ENCODE results near the gene ASS1.
"Not testable (repeated sequence)": the region's sequence is repeated elsewhere in the genome, so short reads cannot be mapped to it uniquely, and the experiment has no call there.

ASS1 gene

DNA sequence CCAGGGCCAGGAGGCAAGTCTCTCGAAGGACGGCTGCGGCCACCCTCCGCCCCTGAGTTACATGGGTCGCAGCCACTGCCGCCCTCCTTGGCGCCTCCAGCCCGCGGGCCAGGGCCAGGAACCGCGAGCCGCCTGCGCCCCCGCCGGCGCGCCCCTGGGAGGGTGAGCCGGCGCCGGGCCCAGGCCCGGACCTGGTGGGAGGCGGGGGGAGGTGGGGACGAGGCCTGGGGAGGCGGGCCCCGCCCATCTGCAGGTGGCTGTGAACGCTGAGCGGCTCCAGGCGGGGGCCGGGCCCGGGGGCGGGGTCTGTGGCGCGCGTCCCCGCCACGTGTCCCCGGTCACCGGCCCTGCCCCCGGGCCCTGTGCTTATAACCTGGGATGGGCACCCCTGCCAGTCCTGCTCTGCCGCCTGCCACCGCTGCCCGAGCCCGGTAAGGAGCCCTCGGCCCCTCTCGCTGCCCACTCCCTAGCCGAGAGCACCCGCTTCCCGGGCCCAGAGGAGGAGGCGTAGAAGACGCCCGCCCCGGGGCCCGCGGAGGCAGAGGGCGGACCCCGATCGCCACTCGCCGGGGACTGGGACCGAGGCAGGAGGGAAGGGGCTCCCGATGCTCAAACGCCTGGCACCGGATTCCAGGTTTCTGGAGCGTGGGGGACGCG is at the start of gene ASS1:
Gene ASS1, plus strand, starts transcription at position 397 of the 657 bp plus-strand sequence. CDS start 7,268 bp downstream, outside the sequence.
- peak in 30 of 42 donors; percentile 18 to 65 (median 41) for DNase-seq

DNA sequence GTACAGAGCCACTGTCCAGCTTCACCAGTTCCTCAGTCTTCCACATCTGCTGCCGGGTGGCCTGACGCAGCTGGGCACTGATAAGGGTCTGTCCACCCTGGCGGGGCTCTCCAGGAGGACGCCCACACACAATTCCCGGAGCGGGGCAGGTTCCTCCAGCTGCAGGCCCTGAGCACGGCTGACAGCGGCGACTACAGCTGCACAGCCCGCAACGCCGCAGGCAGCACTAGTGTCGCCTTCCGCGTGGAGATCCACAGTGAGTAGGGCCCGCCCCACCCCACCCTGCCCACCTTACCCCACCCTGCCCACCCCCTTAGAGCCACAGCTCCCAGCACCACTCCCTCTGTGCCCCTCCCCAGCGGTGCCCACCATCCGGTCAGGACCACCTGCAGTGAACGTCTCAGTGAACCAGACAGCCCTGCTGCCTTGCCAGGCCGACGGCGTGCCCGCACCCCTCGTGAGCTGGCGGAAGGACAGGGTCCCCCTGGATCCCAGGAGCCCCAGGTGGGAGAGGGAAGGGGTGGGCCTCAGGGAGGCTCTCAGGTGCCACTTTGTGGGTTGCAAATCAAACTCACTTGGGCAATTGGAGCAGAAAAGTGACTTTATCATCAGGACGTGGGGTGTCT is 48.8 kb upstream of the ASS1 start:
- intact Hi-C loops (cut with DNase I): no loop called here
- no peak for DNase-seq

More for the DNA sequence above, at the start of gene ASS1:
- intact Hi-C loops (cut with DNase I): no loop called here

DNA sequence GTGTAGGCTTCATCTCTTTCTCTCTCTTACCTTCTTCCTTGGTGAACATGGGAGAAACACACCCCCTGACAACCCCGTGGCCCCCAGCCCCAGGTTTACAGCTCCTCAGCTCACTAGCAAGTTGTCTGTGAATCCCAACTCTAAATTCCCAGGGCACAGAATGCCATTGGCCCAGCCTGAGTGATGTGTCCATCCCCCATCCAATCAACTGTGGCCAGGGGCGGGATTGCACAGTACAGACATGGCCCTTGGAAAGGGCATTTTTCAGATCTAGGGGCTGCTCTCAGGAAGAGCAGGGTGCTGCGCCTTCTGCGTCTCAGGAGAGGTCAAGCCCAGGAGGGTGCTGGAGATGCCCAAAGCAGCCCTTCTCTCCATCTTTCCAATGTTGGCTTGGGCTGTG is 48.2 kb upstream of the ASS1 start:
- intact Hi-C loops (cut with DNase I): no loop called here
- no peak for DNase-seq

DNA sequence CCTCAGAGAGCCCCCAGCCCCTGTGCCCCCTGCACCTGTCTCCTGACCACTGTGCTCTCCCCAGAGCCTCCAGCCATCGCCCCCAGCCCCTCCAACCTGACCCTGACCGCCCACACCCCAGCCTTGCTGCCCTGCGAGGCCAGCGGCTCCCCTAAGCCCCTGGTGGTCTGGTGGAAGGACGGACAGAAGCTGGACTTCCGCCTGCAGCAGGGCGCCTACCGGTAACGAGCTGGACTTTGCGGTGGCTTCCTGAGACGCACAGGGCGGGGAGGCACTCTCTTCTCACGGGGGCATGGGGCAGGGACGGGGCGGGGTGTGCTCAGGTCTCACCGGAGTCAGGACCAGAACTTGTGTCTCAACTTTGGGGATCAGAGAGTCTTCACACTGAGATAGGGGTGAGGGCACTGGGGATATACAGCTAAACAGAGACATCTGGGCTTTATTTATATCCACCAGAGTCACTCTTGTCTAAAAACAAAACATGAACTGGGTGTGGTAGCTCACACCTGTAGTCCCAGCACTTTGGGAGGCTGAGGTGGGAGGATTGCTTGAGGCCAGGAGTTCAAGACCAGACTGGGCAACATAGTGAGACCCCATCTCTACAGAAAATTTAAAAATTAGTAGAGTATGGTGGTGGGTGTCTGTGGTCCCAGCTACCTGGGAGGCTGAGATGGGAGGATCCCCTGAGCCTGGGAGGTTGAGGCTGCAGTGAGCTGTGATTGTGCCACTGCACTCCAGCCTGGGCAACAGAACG is 46.1 kb upstream of the ASS1 start:
- intact Hi-C loops (cut with DNase I): no loop called here
- DNase-seq: no peak

DNA sequence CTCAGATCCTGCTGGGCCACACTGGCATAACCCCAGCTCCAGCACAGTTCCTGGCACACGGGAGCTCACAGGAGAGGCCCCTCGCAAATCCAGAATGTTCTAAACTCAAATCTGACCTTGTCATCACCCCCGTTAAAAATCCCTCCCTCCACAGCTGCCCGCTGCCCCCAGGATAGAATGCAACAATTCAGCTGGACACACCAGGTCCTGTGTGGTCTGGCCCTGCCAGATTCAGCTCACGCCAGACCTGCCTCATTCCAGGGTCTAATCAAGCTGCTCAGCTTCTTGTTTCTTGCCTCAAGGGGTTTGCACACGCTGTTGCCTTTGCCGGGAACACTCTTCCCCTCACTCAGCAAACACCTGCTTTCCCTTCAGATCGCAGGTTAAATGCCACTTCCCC is 45.0 kb upstream of the ASS1 start:
- intact Hi-C loops (cut with DNase I): no loop called here
- no peak for DNase-seq

DNA sequence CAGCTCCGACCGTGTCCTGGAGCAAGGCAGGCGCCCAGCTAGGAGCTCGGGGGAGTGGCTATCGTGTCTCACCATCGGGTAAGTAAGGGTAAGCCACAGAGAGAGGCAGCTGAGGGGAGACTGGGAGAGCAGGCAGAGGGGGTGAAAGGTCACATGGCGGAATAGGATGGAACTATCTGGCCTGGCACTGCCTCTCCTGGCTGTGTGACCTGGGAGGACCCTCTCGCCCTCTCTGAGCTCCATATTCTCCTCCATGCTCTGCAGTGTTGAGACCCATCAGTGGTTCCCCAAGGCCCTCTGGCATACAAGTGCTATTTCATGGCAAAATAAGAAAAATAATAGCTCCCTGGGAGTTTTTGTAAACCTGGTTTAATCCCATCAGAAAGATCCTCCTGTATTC is 43.9 kb upstream of the ASS1 start:
- intact Hi-C loops (cut with DNase I): no loop called here
- DNase-seq: no peak

DNA sequence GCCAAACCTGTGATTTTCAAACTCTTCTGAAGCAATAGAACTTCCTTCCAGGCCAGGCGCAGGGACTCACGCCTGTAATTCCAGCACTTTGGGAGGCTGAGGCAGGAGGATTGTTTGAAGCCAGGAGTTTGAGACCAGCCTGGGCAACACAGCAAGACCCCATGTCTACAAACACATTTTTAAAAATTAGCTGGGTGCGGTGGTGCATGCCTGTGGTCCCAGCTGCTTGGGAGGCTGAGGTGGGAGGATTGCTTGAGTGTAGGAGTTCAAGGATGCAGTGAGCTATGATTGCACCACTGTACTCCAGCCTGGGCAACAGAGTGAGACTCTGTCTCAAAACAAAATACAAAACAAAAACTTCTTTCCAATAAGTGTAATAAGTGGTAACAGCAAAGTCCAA is 43.0 kb upstream of the ASS1 start:
- intact Hi-C loops (cut with DNase I); DNase-seq: not testable (repeated sequence)

DNA sequence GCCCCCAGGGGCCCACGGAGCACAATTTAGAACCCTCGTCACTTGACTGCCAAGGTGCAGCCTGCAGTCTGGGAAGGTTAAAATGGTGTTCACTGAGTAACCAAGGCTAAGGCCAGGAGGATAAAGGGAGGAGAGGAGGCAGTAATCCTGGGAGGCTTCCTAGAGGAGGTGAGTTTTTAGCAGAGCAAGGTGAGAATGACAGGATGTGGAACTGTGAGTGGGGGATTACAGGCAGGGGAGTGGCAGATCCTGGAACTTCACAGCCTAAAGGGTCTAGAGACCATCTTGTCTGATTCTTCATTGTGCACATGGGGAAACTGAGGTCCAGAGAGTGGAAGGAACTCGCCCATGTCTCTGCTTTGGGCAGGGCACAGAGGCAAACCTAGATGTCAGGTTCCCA is 42.5 kb upstream of the ASS1 start:
- DNase-seq: no peak
- intact Hi-C loops (cut with DNase I): no loop called here

DNA sequence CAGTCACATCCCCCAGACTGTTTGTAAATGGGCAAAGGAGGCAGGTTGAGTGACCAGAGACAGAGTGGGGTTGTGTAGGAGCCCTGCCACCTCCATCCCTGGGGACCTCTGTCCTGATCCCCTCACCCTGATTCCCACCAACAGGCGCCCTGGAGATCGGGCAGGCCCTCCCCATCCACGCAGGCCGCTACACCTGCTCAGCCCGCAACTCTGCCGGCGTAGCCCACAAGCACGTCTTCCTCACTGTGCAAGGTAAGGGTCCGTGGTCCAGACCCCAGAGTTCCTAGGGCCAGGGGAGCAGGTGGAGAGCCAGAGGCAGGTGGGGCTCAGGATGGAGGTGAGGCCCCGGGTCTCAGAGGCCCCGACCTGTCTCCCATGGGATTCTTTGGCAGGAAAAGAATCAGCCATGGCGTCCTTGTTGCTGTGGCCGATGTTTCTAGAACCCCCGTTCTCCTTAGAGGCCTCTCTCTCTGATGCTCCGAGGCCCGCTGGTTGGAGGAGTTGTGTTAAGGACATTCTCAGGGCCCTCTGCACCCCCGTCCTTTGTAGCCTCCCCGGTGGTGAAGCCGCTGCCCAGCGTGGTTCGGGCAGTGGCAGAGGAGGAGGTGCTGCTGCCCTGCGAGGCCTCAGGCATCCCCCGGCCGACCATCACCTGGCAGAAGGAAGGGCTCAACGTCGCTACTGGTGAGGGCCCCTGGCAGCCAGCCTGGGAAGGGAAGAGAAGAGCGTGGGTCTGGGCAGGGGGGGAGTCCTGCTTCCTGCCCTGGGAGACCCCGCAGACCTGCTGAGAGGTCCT is 41.9 kb upstream of the ASS1 start:
- DNase-seq: no peak
- intact Hi-C loops (cut with DNase I): no loop called here

DNA sequence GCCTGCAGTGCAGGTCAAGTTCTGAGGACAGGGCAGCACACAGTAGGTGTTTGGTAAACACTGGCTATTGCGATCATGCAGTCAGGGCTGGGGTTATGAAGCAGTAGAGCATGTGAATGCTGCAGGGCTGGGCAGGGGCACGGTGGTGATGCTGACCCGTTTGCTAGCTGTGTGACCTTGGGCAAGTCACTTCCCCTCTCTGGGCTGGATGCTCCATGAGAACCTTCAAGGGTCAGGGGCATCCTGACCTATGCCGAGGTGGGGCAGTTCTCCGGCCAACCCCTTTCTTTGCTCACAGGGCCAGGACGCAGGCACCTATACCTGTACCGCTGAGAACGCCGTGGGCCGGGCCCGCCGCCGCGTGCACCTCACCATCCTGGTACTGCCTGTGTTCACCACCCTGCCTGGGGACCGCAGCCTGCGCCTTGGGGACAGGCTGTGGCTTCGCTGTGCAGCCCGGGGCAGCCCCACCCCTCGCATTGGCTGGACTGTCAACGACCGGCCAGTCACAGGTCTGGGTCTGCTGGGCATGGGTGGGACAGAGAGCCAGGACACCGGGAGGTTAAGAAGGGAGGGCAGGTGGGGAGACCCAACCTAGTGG is 39.0 kb upstream of the ASS1 start:
- intact Hi-C loops (cut with DNase I): no loop called here
- DNase-seq: no peak

DNA sequence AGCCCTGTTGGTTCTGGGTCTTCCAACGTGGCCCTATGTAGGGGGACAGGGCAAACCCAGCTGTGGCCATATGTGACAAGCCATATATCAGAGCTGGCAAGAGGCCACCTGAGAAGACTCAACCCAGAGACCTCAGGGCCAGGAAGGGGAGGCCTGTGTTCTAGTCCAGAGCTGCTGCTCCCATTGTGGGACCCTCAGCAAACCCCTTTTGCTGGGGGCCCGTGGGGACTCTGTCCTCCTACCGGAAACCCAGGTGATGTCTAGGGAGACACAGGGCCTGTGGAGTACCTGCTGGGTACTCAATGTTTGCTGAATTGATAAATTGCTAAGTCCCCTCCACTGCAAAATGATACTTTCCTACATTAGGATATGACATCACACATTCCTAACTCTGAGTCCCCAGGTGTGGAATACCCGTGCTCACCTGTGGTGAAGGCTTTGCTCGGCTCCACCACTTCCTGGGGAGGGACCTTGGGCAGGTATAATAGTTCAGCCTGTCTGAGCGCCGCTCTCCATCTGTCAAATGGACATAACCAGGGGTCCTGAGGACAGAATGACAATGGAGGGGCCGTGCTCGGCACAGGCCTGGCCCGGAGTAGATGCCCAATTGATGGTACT is 38.4 kb upstream of the ASS1 start:
- intact Hi-C loops (cut with DNase I): no loop called here
- DNase-seq: no peak

DNA sequence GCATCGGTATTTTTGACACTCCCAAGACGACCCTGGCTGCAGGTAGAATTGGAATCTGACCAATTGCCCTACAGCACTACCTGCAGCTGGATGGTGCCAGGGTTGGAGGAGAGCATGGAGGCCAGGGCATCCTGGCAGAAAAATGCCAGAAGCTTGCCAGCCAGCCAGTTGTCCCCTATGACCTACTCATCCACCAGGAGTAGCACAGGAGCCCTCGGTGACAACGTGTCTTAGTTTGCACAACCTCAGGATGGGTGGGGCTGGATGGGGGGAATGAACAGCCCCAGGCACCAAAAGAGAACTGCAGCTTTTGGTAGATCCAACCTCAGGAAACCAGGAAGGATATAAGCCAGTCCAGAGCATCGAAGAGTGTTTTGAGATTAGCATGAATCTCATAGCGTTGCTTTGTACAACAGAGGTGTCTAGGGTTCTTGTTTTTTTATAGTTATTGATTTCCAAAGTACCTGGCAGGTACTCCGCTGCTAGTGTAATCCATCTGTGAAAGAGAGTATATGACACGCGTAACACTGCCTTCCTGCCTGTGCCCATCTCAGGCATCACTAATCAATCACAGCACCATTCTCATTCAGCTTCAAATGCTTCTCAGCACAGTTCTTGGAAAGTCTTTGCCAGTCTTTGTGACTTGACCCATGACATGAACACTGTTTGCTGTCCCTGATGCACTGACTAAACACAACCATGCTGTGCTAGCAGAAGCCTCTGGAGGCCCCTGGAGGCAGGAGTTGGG is 36.7 kb upstream of the ASS1 start:
- DNase-seq: no peak
- intact Hi-C loops (cut with DNase I): no loop called here

DNA sequence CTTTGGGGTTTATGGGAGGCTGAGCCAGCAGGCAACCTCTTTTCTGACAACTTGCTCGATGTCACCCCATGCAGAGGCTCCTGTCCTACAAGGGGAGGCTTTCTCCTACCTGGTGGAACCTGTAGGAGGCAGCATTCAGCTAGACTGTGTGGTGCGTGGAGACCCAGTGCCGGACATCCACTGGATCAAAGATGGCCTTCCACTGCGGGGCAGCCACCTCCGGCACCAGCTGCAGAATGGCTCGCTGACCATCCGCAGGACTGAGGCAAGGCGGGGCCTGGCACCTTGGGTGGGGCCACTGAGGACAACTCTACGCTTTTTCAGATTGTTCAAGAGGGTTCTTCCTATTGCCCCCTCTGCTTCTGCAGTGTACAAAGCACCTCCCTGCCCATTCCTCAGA is 36.1 kb upstream of the ASS1 start:
- no peak for DNase-seq
- intact Hi-C loops (cut with DNase I): no loop called here

DNA sequence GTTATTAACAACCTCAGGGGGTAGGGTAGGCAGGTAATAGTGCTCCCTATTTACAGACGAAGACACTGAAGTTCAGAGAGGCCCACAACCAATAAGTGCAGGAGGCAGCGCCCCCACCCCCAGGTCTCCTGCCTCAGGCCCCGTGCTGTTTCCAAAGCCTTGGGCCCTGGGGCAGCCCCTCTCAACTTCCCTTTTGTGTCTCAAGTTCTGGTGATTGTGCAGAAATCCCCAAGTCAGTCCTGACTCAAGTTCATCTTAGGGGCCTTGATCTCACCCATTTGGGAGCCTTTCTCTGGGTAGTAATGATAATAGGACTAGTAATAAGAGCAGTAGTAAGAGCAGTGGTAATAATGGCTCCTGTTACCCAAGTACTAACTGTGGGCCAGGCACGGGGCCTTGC is 35.5 kb upstream of the ASS1 start:
- intact Hi-C loops (cut with DNase I): no loop called here

DNA sequence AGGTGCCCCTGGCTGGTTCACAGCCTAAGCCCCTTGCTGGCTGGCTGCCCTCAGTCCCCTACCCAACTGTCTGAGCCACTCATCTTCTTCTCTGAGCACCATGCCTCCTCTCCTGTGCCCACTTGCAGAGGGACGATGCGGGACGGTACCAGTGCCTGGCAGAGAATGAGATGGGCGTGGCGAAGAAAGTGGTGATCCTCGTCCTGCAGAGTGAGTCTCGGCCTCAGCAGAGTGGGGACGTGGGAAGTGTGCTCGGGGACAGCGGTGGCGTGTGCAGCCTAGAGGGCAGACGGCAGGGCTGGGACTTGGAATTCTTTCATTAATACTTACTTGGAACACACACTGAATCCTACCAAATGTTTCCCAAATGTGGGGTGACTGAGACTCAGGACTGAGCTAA is 34.3 kb upstream of the ASS1 start:
- DNase-seq: no peak
- intact Hi-C loops (cut with DNase I): no loop called here

More for the DNA sequence above, 35.5 kb upstream of the ASS1 start:
- DNase-seq: no peak

DNA sequence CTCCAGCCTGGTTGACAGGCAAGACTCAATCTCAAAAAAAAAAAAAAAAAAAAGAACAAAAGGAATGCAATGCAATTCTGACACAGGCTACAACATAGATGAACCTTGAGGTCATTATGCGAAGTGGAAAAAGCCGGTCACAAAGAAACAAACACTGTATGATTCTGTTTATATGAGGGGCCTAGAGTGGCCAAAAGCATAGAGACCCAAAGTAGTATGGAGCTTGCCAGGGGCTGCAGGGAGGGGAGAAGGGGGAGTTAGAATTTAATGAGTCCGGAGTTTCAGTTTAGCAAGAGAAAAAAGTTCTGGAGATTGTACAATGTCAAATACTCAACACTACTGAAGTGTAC is 33.2 kb upstream of the ASS1 start:
- DNase-seq: no peak
- intact Hi-C loops (cut with DNase I): no loop called here

DNA sequence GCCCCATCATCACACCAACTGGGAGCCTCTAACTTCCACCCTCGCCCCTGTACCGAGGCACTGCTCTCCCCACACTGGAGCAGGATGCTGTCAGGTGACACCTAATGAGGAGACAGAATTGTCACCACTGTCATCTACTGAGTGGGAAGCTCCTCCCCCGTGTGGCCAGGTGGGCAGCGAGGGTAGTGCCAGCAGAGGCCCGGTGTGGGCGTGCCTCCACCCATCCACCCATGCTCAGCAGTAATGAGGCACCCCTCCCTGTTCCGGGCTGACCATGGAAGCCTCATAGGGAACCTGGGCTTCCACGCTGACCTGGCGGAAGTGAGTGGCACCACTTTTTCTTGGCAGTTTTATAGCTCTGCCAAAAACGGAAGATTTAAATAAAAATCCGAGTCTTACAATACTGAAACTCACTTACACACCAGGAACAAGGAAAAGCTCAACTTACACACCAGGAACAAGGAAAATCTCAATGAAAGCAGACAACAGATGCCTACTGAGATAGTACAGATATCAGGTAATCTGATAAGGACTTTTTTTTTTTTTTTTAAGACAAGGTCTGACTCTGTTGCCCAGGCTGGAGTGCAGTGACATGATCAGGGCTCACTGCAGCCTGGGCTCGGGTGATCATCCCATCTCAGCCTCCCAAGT is 30.6 kb upstream of the ASS1 start:
- DNase-seq: no peak
- intact Hi-C loops (cut with DNase I): no loop called here
